H1 (cell line): ENCODE measurements around the gene KHDRBS2. TPM values are rescaled to one million over a fixed set of nuclear protein-coding genes. Genes with fewer than 3 reads are reported as not detected.

ENCODE experiments used
- CTCF ChIA-PET: fragments of 300-600 bp; sonication (Branson Sonifier 250); formaldehyde crosslinking; loops from one replicate; lab custom pipeline; 2021; ENCODE audit not compliant: partially characterized antibody; lab: Charles Lee
- POLR2A ChIA-PET: fragments of 300-600 bp; sonication (Branson Sonifier 250); formaldehyde crosslinking; loops from one replicate; lab custom pipeline; 2021; ENCODE audit warnings: inconsistent platforms; ENCODE audit not compliant: partially characterized antibody; lab: Charles Lee
- DNase-seq, 2 experiments: peaks; one replicate each; pipeline versions ENCODE4 v3.0.0 to v3.0.0-alpha.2; 2010 to 2022; ENCODE audit warnings: low spot score in 2 of 2, low read depth in 1 of 2, mixed read lengths in 1 of 2
- FAIRE-seq: peaks from 2 replicates; lab custom pipeline; 2011; peaks lifted over from hg19 to GRCh38; lab: Jason Lieb, UNC
- H2AFZ ChIP-seq: 2 replicates; pipeline ENCODE4 v1.8.1; 2012; ENCODE audit warnings: low read length, inconsistent platforms
- H2AK5ac ChIP-seq: 2 replicates; pipeline ENCODE4 v1.6.1; 2013; ENCODE audit warnings: low read depth, low read length
- H2BK120ac ChIP-seq: replicated peaks from 2 replicates; pipeline ENCODE3; 2013; ENCODE audit warnings: low read depth, low read length, inconsistent platforms
- H2BK12ac ChIP-seq: 2 replicates; pipeline ENCODE4 v1.6.1; 2013; ENCODE audit warnings: low read depth, low read length
- H2BK15ac ChIP-seq: 2 replicates; pipeline ENCODE4 v1.6.1; 2013; ENCODE audit warnings: low read length
- H2BK20ac ChIP-seq: 2 replicates; pipeline ENCODE4 v1.6.1; 2013; ENCODE audit warnings: low read length
- H2BK5ac ChIP-seq: 2 replicates; pipeline ENCODE4 v1.6.1; 2013; ENCODE audit warnings: low read depth, low read length
- H3K14ac ChIP-seq: 2 replicates; pipeline ENCODE4 v1.6.1; 2013; ENCODE audit warnings: inconsistent platforms; ENCODE audit not compliant: insufficient read length
- H3K18ac ChIP-seq: 2 replicates; pipeline ENCODE4 v1.6.1; 2013; ENCODE audit warnings: low read length; ENCODE audit errors: extremely low read depth
- H3K23ac ChIP-seq: 2 replicates; pipeline ENCODE4 v1.6.1; 2013; ENCODE audit warnings: inconsistent platforms; ENCODE audit not compliant: insufficient read length
- H3K23me2 ChIP-seq: 2 replicates; pipeline ENCODE4 v1.6.1; 2013; ENCODE audit warnings: low read depth, low read length
- H3K27ac ChIP-seq: 2 replicates; pipeline ENCODE4 v1.6.1; 2011; ENCODE audit warnings: low read depth, low read length, inconsistent platforms
- H3K27me3 ChIP-seq, 4 experiments: replicated peaks in 1 of 4; 1 replicate in 1 of 4; 2 replicates in 3 of 4; pipeline versions ENCODE4 v1.6.1 to v1.8.1; 2011 to 2013; ENCODE audit warnings: low read length in 3 of 4, mild to moderate bottlenecking in 3 of 4, inconsistent platforms in 2 of 4, mixed read lengths in 2 of 4, moderate library complexity in 1 of 4; ENCODE audit not compliant: control insufficient read depth in 3 of 4, insufficient read depth in 3 of 4; ENCODE audit errors: extremely low read depth in 1 of 4
- H3K36me3 ChIP-seq, 4 experiments: 2 replicates each; pipeline versions ENCODE4 v1.6.1 to v1.8.1; 2011 to 2013; ENCODE audit warnings: mild to moderate bottlenecking in 4 of 4, low read length in 3 of 4, moderate library complexity in 2 of 4, control low read depth in 1 of 4, inconsistent platforms in 1 of 4; ENCODE audit not compliant: insufficient read depth in 4 of 4, control insufficient read depth in 2 of 4
- H3K4ac ChIP-seq: replicated peaks from 2 replicates; pipeline ENCODE3; 2013; ENCODE audit warnings: low read length, low read depth, mixed read lengths, inconsistent platforms; ENCODE audit not compliant: insufficient read length
- H3K4me1 ChIP-seq, 4 experiments: replicated peaks in 1 of 4; 1 replicate in 1 of 4; 2 replicates in 3 of 4; pipeline versions ENCODE4 v1.6.1 to v1.8.1; 2011 to 2013; ENCODE audit warnings: low read length in 3 of 4, inconsistent platforms in 2 of 4, mixed read lengths in 1 of 4; ENCODE audit not compliant: insufficient read depth in 4 of 4, control insufficient read depth in 3 of 4
- H3K4me2 ChIP-seq, 2 experiments: 2 replicates each; pipeline versions ENCODE4 v1.6.1 to v1.8.1; 2011 to 2013; ENCODE audit warnings: low read depth in 2 of 2, low read length in 2 of 2, control low read depth in 1 of 2, inconsistent platforms in 1 of 2, mild to moderate bottlenecking in 1 of 2; ENCODE audit not compliant: insufficient read depth in 1 of 2
- H3K4me3 ChIP-seq, 4 experiments: fragments of 200-600, 300-600 bp in 1 of 4; sonication (generic), shearing (Covaris generic), sonication (Bioruptor Twin) in 1 of 4; 2 replicates each; pipeline versions ENCODE4 v1.5.1 to v1.8.1; 2011 to 2016; ENCODE audit warnings: low read length in 4 of 4, low read depth in 3 of 4, control low read depth in 2 of 4, inconsistent platforms in 2 of 4, mild to moderate bottlenecking in 2 of 4, mixed read lengths in 1 of 4, moderate library complexity in 1 of 4; ENCODE audit not compliant: insufficient read depth in 2 of 4; ENCODE audit errors: extremely low read depth in 1 of 4
- H3K56ac ChIP-seq: replicated peaks from 2 replicates; pipeline ENCODE3; 2013; ENCODE audit warnings: low read depth, mild to moderate bottlenecking, mixed read lengths, low read length, inconsistent platforms; ENCODE audit not compliant: insufficient read length
- H3K79me1 ChIP-seq: 2 replicates; pipeline ENCODE4 v1.6.1; 2013; ENCODE audit warnings: low read depth, low read length, control low read depth
- H3K79me2 ChIP-seq, 2 experiments: 2 replicates each; pipeline versions ENCODE4 v1.6.1 to v1.8.1; 2012 to 2013; ENCODE audit warnings: low read length in 2 of 2, mild to moderate bottlenecking in 2 of 2, inconsistent platforms in 1 of 2; ENCODE audit not compliant: insufficient read depth in 2 of 2, control insufficient read depth in 1 of 2
- H3K9ac ChIP-seq, 4 experiments: replicated peaks in 1 of 4; 1 replicate in 1 of 4; 2 replicates in 3 of 4; pipeline versions ENCODE4 v1.6.1 to v1.8.1; 2011 to 2013; ENCODE audit warnings: low read depth in 3 of 4, low read length in 3 of 4, control low read depth in 2 of 4, mild to moderate bottlenecking in 2 of 4, moderate library complexity in 2 of 4, inconsistent platforms in 1 of 4; ENCODE audit errors: extremely low read depth in 1 of 4
- H3K9me3 ChIP-seq, 2 experiments: 2 replicates each; pipeline versions ENCODE4 v1.6.1 to v1.8.1; 2012 to 2013; ENCODE audit warnings: mild to moderate bottlenecking in 2 of 2, moderate library complexity in 2 of 2, control low read depth in 1 of 2, inconsistent platforms in 1 of 2, low read depth in 1 of 2, low read length in 1 of 2, mixed read lengths in 1 of 2; ENCODE audit not compliant: insufficient read depth in 2 of 2
- H4K20me1 ChIP-seq, 2 experiments: replicated peaks in 1 of 2; 2 replicates each; pipeline versions ENCODE3 to v1.8.1; 2011 to 2013; ENCODE audit warnings: inconsistent platforms in 2 of 2, low read length in 2 of 2, mild to moderate bottlenecking in 1 of 2; ENCODE audit not compliant: insufficient read depth in 2 of 2, control insufficient read depth in 1 of 2
- H4K5ac ChIP-seq: 2 replicates; pipeline ENCODE4 v1.6.1; 2013; ENCODE audit warnings: low read length, low read depth, mixed read lengths, inconsistent platforms; ENCODE audit not compliant: insufficient read length
- H4K8ac ChIP-seq: 2 replicates; pipeline ENCODE4 v1.8.0; 2013; ENCODE audit warnings: mild to moderate bottlenecking, moderate library complexity, low read length, inconsistent platforms; ENCODE audit not compliant: insufficient read depth; ENCODE audit errors: extremely low read depth
- H4K91ac ChIP-seq: replicated peaks from 2 replicates; pipeline ENCODE3; 2013; ENCODE audit warnings: low read length, mixed read lengths, inconsistent platforms; ENCODE audit not compliant: insufficient read length
- POLR2A ChIP-seq, 2 experiments: IDR thresholded peaks; 1 replicate in 1 of 2; 2 replicates in 1 of 2; pipeline ENCODE4 v1.6.1; 2011; ENCODE audit warnings: low read depth in 2 of 2, low read length in 2 of 2, mild to moderate bottlenecking in 2 of 2; ENCODE audit errors: control extremely low read depth in 1 of 2
- SRF ChIP-seq: IDR thresholded peaks from 2 replicates; pipeline ENCODE4 v1.6.1; 2011; ENCODE audit warnings: mild to moderate bottlenecking, low read depth, low read length, moderate library complexity
- TBP ChIP-seq: IDR thresholded peaks from 2 replicates; pipeline ENCODE4 v1.6.1; 2011; ENCODE audit warnings: low read depth, low read length, improper control_type of control experiment
- TCF12 ChIP-seq: IDR thresholded peaks from 2 replicates; pipeline ENCODE4 v1.6.1; 2011; ENCODE audit warnings: low read depth, mild to moderate bottlenecking, low read length
- WGBS, 2 experiments: shearing (Covaris generic) in 1 of 2; methylation state at CpG; one replicate each; pipeline versions ENCODE4 v1.1.6 to v1.1.7; 2013 to 2015; ENCODE audit warnings: low lambda C conversion rate in 2 of 2, mixed read lengths in 2 of 2, inconsistent platforms in 1 of 2, low coverage in 1 of 2, missing lambda C conversion rate in 1 of 2; ENCODE audit not compliant: insufficient replicate concordance in 2 of 2, insufficient coverage in 1 of 2, insufficient read length in 1 of 2; ENCODE audit errors: extremely low coverage in 1 of 2, missing lambda C conversion rate in 1 of 2; 5-methylcytosine and 5-hydroxymethylcytosine counted together
- polyA plus RNA-seq, 7 experiments: library from polyadenylated mRNA; depleted of rRNA in 3 of 7; stranded (reverse) in 5 of 7; unstranded in 2 of 7; fragments of >200 nt in 5 of 7; fragments of 200-250 nt in 2 of 7; gene quantifications; 1 replicate in 5 of 7; 2 replicates in 1 of 7; 4 replicates in 1 of 7; pipeline versions ENCODE4 v1.2.1 to v1.2.3, GENCODE V29; 2011 to 2013; ENCODE audit warnings: missing spikeins in 2 of 7, mixed read lengths in 2 of 7
- total RNA-seq: library from RNA; stranded (reverse); fragmentation: NEBNext Ultra II Directional; extraction: Animal tissue kit (Norgen Biotek cat#: 25700); gene quantifications from 2 replicates; pipeline ENCODE4 v1.2.1, GENCODE V29; 2021

KHDRBS2 gene
- total and polyA plus RNA-seq, 2 of the 8 experiments (the other 6 are each of a cell fraction or from before 2014, with no cell fraction given) = 5.2 to 7.7 TPM

GRCh38 chr6:61951586-61951985, 334.4 kb downstream of the KHDRBS2 start:
- H3K9me3 ChIP-seq = peaks cover 2 to 5% of the 10 kb centered on the region in 2 experiments; a peak in 2 of 4 replicates
- H2AFZ ChIP-seq = no peak overlapping the region
- H2BK120ac ChIP-seq = no peak overlapping the region
- no peaks in the 10 kb centered on the region for H4K20me1 ChIP-seq
- no peak overlapping the region for H2BK5ac ChIP-seq
- no peak overlapping the region for H4K8ac ChIP-seq
- WGBS, 2 experiments = 74% methylated on average over 1 of the region's 1 CpG; no CpG with 5 or more reads in 1 of the 2 experiments
- no peak overlapping the region for H2BK12ac ChIP-seq
- FAIRE-seq = no peak
- DNase-seq = no peak
- no peak overlapping the region for H3K4ac ChIP-seq
- H3K9ac ChIP-seq = no peak overlapping the region
- no peak overlapping the region for H4K91ac ChIP-seq
- H3K79me2 ChIP-seq = no peaks in the 10 kb centered on the region
- H2BK15ac ChIP-seq = no peak overlapping the region
- H3K4me2 ChIP-seq = no peak overlapping the region
- no peak overlapping the region for H2AK5ac ChIP-seq
- no peaks in the 10 kb centered on the region for H3K36me3 ChIP-seq
- no peaks in the 10 kb centered on the region; the same call in 1 of the 2 replicates for H3K79me1 ChIP-seq
- ChIA-PET POLR2A (no interaction called here), CTCF (no interaction called here)
- H3K27ac ChIP-seq = no peak overlapping the region
- H3K14ac ChIP-seq = no peak overlapping the region
- H2BK20ac ChIP-seq = no peak overlapping the region
- no peak overlapping the region for H3K4me3 ChIP-seq
- H3K23ac ChIP-seq = no peak overlapping the region
- no peak overlapping the region for H4K5ac ChIP-seq
- no peak overlapping the region for H3K56ac ChIP-seq
- H3K18ac ChIP-seq = no peak overlapping the region
- TF ChIP-seq TBP = no peak
- no peak for TF ChIP-seq SRF
- TF ChIP-seq POLR2A (IDR thresholded peaks at IDR 0.05; ENCODE audit: control extremely low read depth in 1 of 2, low read depth in 2 of 2, low read length in 2 of 2) = no peak
- TF ChIP-seq TCF12 = no peak
- no peaks in the 10 kb centered on the region; the same call in 1 of the 2 replicates for H3K23me2 ChIP-seq
- H3K4me1 ChIP-seq = no peaks in the 10 kb centered on the region
- H3K27me3 ChIP-seq = no peaks in the 10 kb centered on the region; a peak in 1 of 7 replicates
